IMR-90 (cell line): Measurements from ENCODE around the gene RHOF. TPM values are rescaled to one million over a fixed set of nuclear protein-coding genes. Genes with fewer than 3 reads are reported as not detected.

Source experiments
- ATAC-seq: fragments of 200-7000 bp; cut with Tn5 transposase; 2 replicates; pipeline ENCODE4 v1.9.1; 2020; ENCODE audit warnings: low read depth, mild to moderate bottlenecking, moderate library complexity
- BruUV-seq: library from RNA; stranded (reverse); fragments of 400-500 nt; replicated peaks from 2 replicates; lab custom pipeline; 2021; lab: Mats Ljungman, UMichigan
- CTCF ChIA-PET: fragments of 300-600 bp; formaldehyde crosslinking; extraction: SDS; loops from one replicate; lab custom pipeline; 2021; ENCODE audit warnings: antibody characterized with exemption; lab: Yijun Ruan, JAX
- POLR2A ChIA-PET: fragments of 300-600 bp; sonication (Branson Sonifier 250); formaldehyde crosslinking; loops from one replicate; lab custom pipeline; 2022; ENCODE audit warnings: antibody characterized with exemption; ENCODE audit not compliant: unreplicated experiment; lab: Charles Lee
- DNase-seq: peaks from one replicate; pipeline ENCODE4 v3.0.0; 2013
- H2AFZ ChIP-seq: replicated peaks from 2 replicates; pipeline ENCODE3; 2013; ENCODE audit warnings: low read length, mild to moderate bottlenecking; ENCODE audit not compliant: poor library complexity
- H2AK5ac ChIP-seq: 2 replicates; pipeline ENCODE4 v1.6.1; 2013; ENCODE audit warnings: low read depth, low read length, inconsistent platforms
- H2AK9ac ChIP-seq: replicated peaks from 2 replicates; pipeline ENCODE3; 2013; ENCODE audit warnings: mild to moderate bottlenecking, low read depth, low read length, moderate library complexity; ENCODE audit not compliant: poor library complexity
- H2BK120ac ChIP-seq: 2 replicates; pipeline ENCODE4 v1.6.1; 2013; ENCODE audit warnings: low read depth, low read length, inconsistent platforms
- H2BK15ac ChIP-seq: 3 replicates; pipeline ENCODE4 v1.6.1; 2013; ENCODE audit warnings: low read depth, low read length, inconsistent platforms
- H2BK20ac ChIP-seq: 2 replicates; pipeline ENCODE4 v1.6.1; 2013; ENCODE audit warnings: low read depth, mild to moderate bottlenecking, inconsistent platforms, low read length, moderate library complexity
- H2BK5ac ChIP-seq: 2 replicates; pipeline ENCODE4 v1.6.1; 2013; ENCODE audit warnings: mild to moderate bottlenecking, low read depth, low read length, inconsistent platforms; ENCODE audit not compliant: poor library complexity, severe bottlenecking
- H3K14ac ChIP-seq: replicated peaks from 2 replicates; pipeline ENCODE4 v1.6.1; 2013; ENCODE audit warnings: low read depth, low read length, inconsistent platforms
- H3K18ac ChIP-seq: 2 replicates; pipeline ENCODE4 v1.6.1; 2013; ENCODE audit warnings: low read depth, low read length, control low read depth
- H3K23ac ChIP-seq: 2 replicates; pipeline ENCODE4 v1.6.1; 2013; ENCODE audit warnings: low read depth, low read length, inconsistent platforms
- H3K27ac ChIP-seq: 2 replicates; pipeline ENCODE4 v1.5.1; 2013; ENCODE audit warnings: mild to moderate bottlenecking, control low read depth, low read length; ENCODE audit not compliant: insufficient read depth
- H3K27me3 ChIP-seq: 2 replicates; pipeline ENCODE4 v1.6.1; 2013; ENCODE audit warnings: low read length; ENCODE audit not compliant: control insufficient read depth, insufficient read depth
- H3K36me3 ChIP-seq: 2 replicates; pipeline ENCODE4 v1.6.1; 2013; ENCODE audit warnings: low read length, mixed read lengths; ENCODE audit not compliant: control insufficient read depth, insufficient read depth
- H3K4ac ChIP-seq: 2 replicates; pipeline ENCODE4 v1.6.1; 2013; ENCODE audit warnings: low read depth, low read length, inconsistent platforms
- H3K4me1 ChIP-seq: 2 replicates; pipeline ENCODE4 v1.6.1; 2013; ENCODE audit warnings: low read length, mixed read lengths; ENCODE audit not compliant: control insufficient read depth, insufficient read depth
- H3K4me2 ChIP-seq: 2 replicates; pipeline ENCODE4 v1.6.1; 2013; ENCODE audit warnings: low read depth, mild to moderate bottlenecking, control low read depth, low read length, moderate library complexity
- H3K4me3 ChIP-seq: 2 replicates; pipeline ENCODE4 v1.5.1; 2013; ENCODE audit warnings: low read depth, mild to moderate bottlenecking, control low read depth, low read length, moderate library complexity; ENCODE audit not compliant: insufficient read depth
- H3K56ac ChIP-seq: 2 replicates; pipeline ENCODE4 v1.6.1; 2013; ENCODE audit warnings: low read length, inconsistent platforms; ENCODE audit not compliant: insufficient read depth; ENCODE audit errors: extremely low read depth
- H3K79me1 ChIP-seq, 2 experiments: 2 replicates each; pipeline ENCODE4 v1.6.1; 2013; ENCODE audit warnings: low read length in 2 of 2, inconsistent platforms in 1 of 2, low read depth in 1 of 2
- H3K9ac ChIP-seq: 2 replicates; pipeline ENCODE4 v1.6.1; 2013; ENCODE audit warnings: low read depth, low read length, control low read depth
- H3K9me1 ChIP-seq: 2 replicates; pipeline ENCODE4 v1.6.1; 2013; ENCODE audit warnings: low read length, inconsistent platforms; ENCODE audit not compliant: insufficient read depth
- H3K9me3 ChIP-seq: 2 replicates; pipeline ENCODE4 v1.6.1; 2013; ENCODE audit warnings: low read length; ENCODE audit not compliant: control insufficient read depth, insufficient read depth
- H4K20me1 ChIP-seq: 2 replicates; pipeline ENCODE4 v1.6.1; 2013; ENCODE audit warnings: low read length, inconsistent platforms; ENCODE audit not compliant: insufficient read depth
- H4K5ac ChIP-seq: 2 replicates; pipeline ENCODE4 v1.6.1; 2013; ENCODE audit warnings: mild to moderate bottlenecking, low read depth, low read length, control low read depth
- H4K8ac ChIP-seq, 2 experiments: 2 replicates each; pipeline ENCODE4 v1.6.1; 2013; ENCODE audit warnings: low read depth in 2 of 2, low read length in 2 of 2, control low read depth in 1 of 2, inconsistent platforms in 1 of 2
- H4K91ac ChIP-seq: 2 replicates; pipeline ENCODE4 v1.6.1; 2013; ENCODE audit warnings: low read depth, low read length, inconsistent platforms; ENCODE audit not compliant: insufficient read depth
- BHLHE40 ChIP-seq: fragments of 150-350 bp; IDR thresholded peaks from 2 replicates; pipeline ENCODE4 v1.6.1; 2016; ENCODE audit warnings: mild to moderate bottlenecking, low read depth, low read length
- CEBPB ChIP-seq: IDR thresholded peaks from 2 replicates; pipeline ENCODE4 v1.6.1; 2012; ENCODE audit warnings: low read depth, low read length, improper control_type of control experiment
- CHD1 ChIP-seq: IDR thresholded peaks from 2 replicates; pipeline ENCODE4 v1.6.1; 2012; ENCODE audit warnings: low read depth, low read length, improper control_type of control experiment
- ELK1 ChIP-seq: fragments of 150-350 bp; IDR thresholded peaks from 2 replicates; pipeline ENCODE4 v1.6.1; 2016; ENCODE audit warnings: low read depth, mild to moderate bottlenecking, low read length, moderate library complexity, borderline replicate concordance
- MAFK ChIP-seq: IDR thresholded peaks from 2 replicates; pipeline ENCODE4 v1.6.1; 2012; ENCODE audit warnings: low read depth, low read length, improper control_type of control experiment
- MAZ ChIP-seq: IDR thresholded peaks from 2 replicates; pipeline ENCODE4 v1.6.1; 2012; ENCODE audit warnings: low read depth, mild to moderate bottlenecking, low read length, improper control_type of control experiment, moderate library complexity, borderline replicate concordance
- MXI1 ChIP-seq: IDR thresholded peaks from 2 replicates; pipeline ENCODE4 v1.6.1; 2012; ENCODE audit warnings: low read depth, mild to moderate bottlenecking, low read length, moderate library complexity, borderline replicate concordance
- NFE2L2 ChIP-seq: fragments of 150-350 bp; IDR thresholded peaks from 2 replicates; pipeline ENCODE4 v1.6.1; 2016; ENCODE audit warnings: low read depth, mild to moderate bottlenecking, low read length
- POLR2A ChIP-seq: IDR thresholded peaks from 2 replicates; pipeline ENCODE4 v1.6.1; 2012; ENCODE audit warnings: mild to moderate bottlenecking, low read depth, low read length
- RFX5 ChIP-seq: IDR thresholded peaks from 2 replicates; pipeline ENCODE4 v1.8.0; 2012; ENCODE audit warnings: low read depth, mild to moderate bottlenecking, low read length, moderate library complexity
- SMC3 ChIP-seq: fragments of 150-350 bp; IDR thresholded peaks from 2 replicates; pipeline ENCODE4 v1.6.1; 2016; ENCODE audit warnings: low read depth, mild to moderate bottlenecking, antibody characterized with exemption, low read length, moderate library complexity
- WGBS, 2 experiments: methylation state at CpG; one replicate each; pipeline versions ENCODE4 v1.1.5 to v1.1.7; 2013; ENCODE audit warnings: missing lambda C conversion rate in 2 of 2; ENCODE audit not compliant: insufficient read length in 1 of 2; ENCODE audit errors: extremely low coverage in 2 of 2; 5-methylcytosine and 5-hydroxymethylcytosine counted together
- dilution Hi-C: fragments of 300-500 bp; cut with HindIII; formaldehyde crosslinking; loops from one replicate; pipeline ENCODE4 v1.14.3; 2018; ENCODE audit warnings: low sequenced_read_pairs; ENCODE audit not compliant: unreplicated experiment
- in situ Hi-C: fragments of 300-500 bp; cut with MboI; formaldehyde crosslinking; loops from 3 replicates; pipeline ENCODE4 v1.14.3; 2019; ENCODE audit warnings: low sequenced_read_pairs, inconsistent platforms, mixed read lengths
- intact Hi-C: fragments of 100-400 bp; cut with micrococcal nuclease; formaldehyde crosslinking; loops from 2 replicates; pipeline ENCODE4 v1.10.0; 2022
- polyA plus RNA-seq, 3 experiments: library from polyadenylated mRNA; depleted of rRNA; stranded (reverse); fragments of >200 nt; gene quantifications; 2 replicates each; pipeline ENCODE4 v1.2.3, GENCODE V29; 2012; ENCODE audit warnings: low replicate concordance in 1 of 3
- total RNA-seq: library from RNA; depleted of rRNA; stranded (reverse); fragments of >200 nt; gene quantifications from 2 replicates; pipeline ENCODE4 v1.2.3, GENCODE V29; 2012
- TF ChIP-seq, protein P1 (sequence below): conservative IDR thresholded peaks from 2 replicates; pipeline ENCODE4 v1.5.1; 2012; ENCODE audit warnings: mild to moderate bottlenecking, low read depth, low read length, improper control_type of control experiment
- TF ChIP-seq, protein P2 (sequence below): fragments of 150-350 bp; IDR thresholded peaks from 2 replicates; pipeline ENCODE4 v1.6.1; 2017; ENCODE audit warnings: mild to moderate bottlenecking, antibody characterized with exemption, low read length, low read depth

Gene RHOF
- total and polyA plus RNA-seq, 2 of the 4 experiments (the other 2 are of a cell fraction) = 3.0 to 5.1 TPM

- ChIA-PET POLR2A (interaction anchor here (0.6 kb wide), 2 partner anchors 23 to 118 kb away, joined by 3 to 7 read pairs; no protein-coding TSS in a partner anchor), CTCF (no interaction called here)
- Histone ChIP-seq H3K4me2 (peak overlapping the region; percentile 93), H4K20me1 (peaks cover 24% of the 10 kb centered on the region), H2AK5ac (peak overlapping the region; percentile 21; the same call in 1 of the 2 replicates), H2AK9ac (peak overlapping the region; percentile 68), H3K23ac (peak overlapping the region; percentile 59; the same call in 1 of the 2 replicates), H3K4me3 (peak overlapping the region; percentile 82), H3K18ac (0 out of 2 replicates have a peak overlapping the region, but pooled peaks have one; percentile 7), H3K56ac (no peak overlapping the region), H3K9me1 (no peaks in the 10 kb centered on the region), H4K5ac (no peak overlapping the region), H3K27ac (peak overlapping the region; percentile 94), H4K8ac (no peak overlapping the region), H3K9me3 (no peaks in the 10 kb centered on the region), H3K9ac (peak overlapping the region; percentile 91), H3K4ac (0 out of 2 replicates have a peak overlapping the region, but pooled peaks have one; percentile 23), H2BK120ac (no peak overlapping the region), H3K79me1 (peaks cover 4 to 50% of the 10 kb centered on the region in 2 experiments; a peak in 3 of 4 replicates), H3K4me1 (peaks cover 11% of the 10 kb centered on the region), H3K27me3 (no peaks in the 10 kb centered on the region), H3K14ac (peak overlapping the region; percentile 57; the same call in 1 of the 2 replicates), H2BK5ac (peak overlapping the region; percentile 93), H2AFZ (peak overlapping the region; percentile 76), H4K91ac (peak overlapping the region; percentile 50; the same call in 1 of the 2 replicates), H3K36me3 (peaks cover 21% of the 10 kb centered on the region), H2BK15ac (no peak overlapping the region), H2BK20ac (no peak overlapping the region)
- TF ChIP-seq RFX5 = no peak
- TF ChIP-seq, protein P1, sequence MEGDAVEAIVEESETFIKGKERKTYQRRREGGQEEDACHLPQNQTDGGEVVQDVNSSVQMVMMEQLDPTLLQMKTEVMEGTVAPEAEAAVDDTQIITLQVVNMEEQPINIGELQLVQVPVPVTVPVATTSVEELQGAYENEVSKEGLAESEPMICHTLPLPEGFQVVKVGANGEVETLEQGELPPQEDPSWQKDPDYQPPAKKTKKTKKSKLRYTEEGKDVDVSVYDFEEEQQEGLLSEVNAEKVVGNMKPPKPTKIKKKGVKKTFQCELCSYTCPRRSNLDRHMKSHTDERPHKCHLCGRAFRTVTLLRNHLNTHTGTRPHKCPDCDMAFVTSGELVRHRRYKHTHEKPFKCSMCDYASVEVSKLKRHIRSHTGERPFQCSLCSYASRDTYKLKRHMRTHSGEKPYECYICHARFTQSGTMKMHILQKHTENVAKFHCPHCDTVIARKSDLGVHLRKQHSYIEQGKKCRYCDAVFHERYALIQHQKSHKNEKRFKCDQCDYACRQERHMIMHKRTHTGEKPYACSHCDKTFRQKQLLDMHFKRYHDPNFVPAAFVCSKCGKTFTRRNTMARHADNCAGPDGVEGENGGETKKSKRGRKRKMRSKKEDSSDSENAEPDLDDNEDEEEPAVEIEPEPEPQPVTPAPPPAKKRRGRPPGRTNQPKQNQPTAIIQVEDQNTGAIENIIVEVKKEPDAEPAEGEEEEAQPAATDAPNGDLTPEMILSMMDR = no peak
- no peak for TF ChIP-seq POLR2A
- no peak for TF ChIP-seq SMC3
- no peak for TF ChIP-seq MAZ
- no peak for TF ChIP-seq MAFK
- no peak for TF ChIP-seq CHD1
- TF ChIP-seq BHLHE40 = no peak
- no peak for TF ChIP-seq CEBPB
- TF ChIP-seq, protein P2, sequence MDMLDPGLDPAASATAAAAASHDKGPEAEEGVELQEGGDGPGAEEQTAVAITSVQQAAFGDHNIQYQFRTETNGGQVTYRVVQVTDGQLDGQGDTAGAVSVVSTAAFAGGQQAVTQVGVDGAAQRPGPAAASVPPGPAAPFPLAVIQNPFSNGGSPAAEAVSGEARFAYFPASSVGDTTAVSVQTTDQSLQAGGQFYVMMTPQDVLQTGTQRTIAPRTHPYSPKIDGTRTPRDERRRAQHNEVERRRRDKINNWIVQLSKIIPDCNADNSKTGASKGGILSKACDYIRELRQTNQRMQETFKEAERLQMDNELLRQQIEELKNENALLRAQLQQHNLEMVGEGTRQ = no peak
- TF ChIP-seq NFE2L2 = no peak
- no peak for TF ChIP-seq ELK1
- TF ChIP-seq MXI1 = no peak
- in situ Hi-C loops (no loop called here), intact Hi-C loops (no loop called here), dilution Hi-C loops (no loop called here)
- no TSS peak for BruUV-seq
- WGBS, 2 experiments = 4% methylated on average over 5 of the region's 63 CpGs; no CpG with 5 or more reads in 1 of the 2 experiments
- DNase-seq (no peak), ATAC-seq (no peak)
Measured at GRCh38 chr12:121804417-121805111, 11.1 kb upstream of the RHOF start.
